CD14-positive monocyte (primary cell): Measurements from ENCODE around the gene PIEZO1. TPM values are rescaled to one million over a fixed set of nuclear protein-coding genes. Genes with fewer than 3 reads are reported as not detected.

ENCODE experiments used
- DNase-seq, 3 donors: peaks; one replicate each; pipeline ENCODE4 v3.0.0-alpha.2; 2011 to 2022
- H2AFZ ChIP-seq: 2 replicates; pipeline ENCODE4 v1.6.0; 2012; ENCODE audit warnings: mild to moderate bottlenecking, low read depth, low read length, inconsistent platforms; ENCODE audit not compliant: insufficient read depth, poor library complexity, severe bottlenecking
- H3K27ac ChIP-seq, 2 donors: 1 replicate in 1 of 2; 2 replicates in 1 of 2; pipeline ENCODE4 v1.5.1; 2012 to 2013; ENCODE audit warnings: low read length in 2 of 2, control low read depth in 1 of 2, inconsistent platforms in 1 of 2, low read depth in 1 of 2, mild to moderate bottlenecking in 1 of 2
- H3K27me3 ChIP-seq, 2 donors: one replicate each; pipeline versions ENCODE4 v1.6.0 to v1.6.1; 2011 to 2013; ENCODE audit warnings: low read length in 2 of 2; ENCODE audit not compliant: control insufficient read depth in 2 of 2, insufficient read depth in 2 of 2
- H3K36me3 ChIP-seq, 2 donors: replicated peaks in 1 of 2; 1 replicate in 1 of 2; 2 replicates in 1 of 2; pipeline versions ENCODE4 v1.5.1 to v1.6.1; 2012 to 2013; ENCODE audit warnings: low read length in 2 of 2, control low read depth in 1 of 2, inconsistent platforms in 1 of 2, mild to moderate bottlenecking in 1 of 2; ENCODE audit not compliant: insufficient read depth in 2 of 2, control insufficient read depth in 1 of 2
- H3K4me1 ChIP-seq, 2 donors: 1 replicate in 1 of 2; 2 replicates in 1 of 2; pipeline versions ENCODE4 v1.5.1 to v1.6.1; 2012 to 2013; ENCODE audit warnings: low read length in 2 of 2, control low read depth in 1 of 2, inconsistent platforms in 1 of 2, mild to moderate bottlenecking in 1 of 2, moderate library complexity in 1 of 2; ENCODE audit not compliant: insufficient read depth in 2 of 2, control insufficient read depth in 1 of 2
- H3K4me2 ChIP-seq: replicated peaks from 2 replicates; pipeline ENCODE3; 2012; ENCODE audit warnings: low read length, moderate library complexity, mild to moderate bottlenecking; ENCODE audit not compliant: poor library complexity, severe bottlenecking; ENCODE audit errors: extremely low read depth
- H3K4me3 ChIP-seq, 3 experiments: fragments of 200-600 bp in 1 of 3; sonication (generic) in 1 of 3; replicated peaks in 1 of 3; 1 replicate in 2 of 3; 2 replicates in 1 of 3; pipeline ENCODE4 v1.5.1; 2011 to 2013; ENCODE audit warnings: low read length in 3 of 3, mild to moderate bottlenecking in 3 of 3, control low read depth in 2 of 3, low read depth in 2 of 3, inconsistent platforms in 1 of 3, moderate library complexity in 1 of 3
- H3K79me2 ChIP-seq: 2 replicates; pipeline ENCODE4 v1.6.0; 2012; ENCODE audit warnings: mild to moderate bottlenecking, control low read depth, inconsistent platforms, low read length, moderate library complexity; ENCODE audit not compliant: insufficient read depth
- H3K9ac ChIP-seq: 2 replicates; pipeline ENCODE4 v1.6.0; 2017; ENCODE audit warnings: low read length, mild to moderate bottlenecking; ENCODE audit not compliant: insufficient read depth, poor library complexity, severe bottlenecking
- H3K9me3 ChIP-seq, 2 donors: replicated peaks in 1 of 2; 1 replicate in 1 of 2; 2 replicates in 1 of 2; pipeline versions ENCODE4 v1.5.1 to v1.6.1; 2012 to 2013; ENCODE audit warnings: low read length in 2 of 2, control low read depth in 1 of 2; ENCODE audit not compliant: control insufficient read depth in 1 of 2, insufficient read depth in 1 of 2
- H4K20me1 ChIP-seq: 2 replicates; pipeline ENCODE4 v1.6.0; 2012; ENCODE audit warnings: mild to moderate bottlenecking, low read length, control low read depth, moderate library complexity; ENCODE audit not compliant: insufficient read depth
- H3K27ac Mint-ChIP-seq, 7 donors: one replicate each; pipeline ENCODE4 v1.8.0; 2020; ENCODE audit warnings: mild to moderate bottlenecking in 7 of 7, mixed read lengths in 7 of 7, moderate library complexity in 6 of 7, inconsistent platforms in 2 of 7
- H3K27me3 Mint-ChIP-seq, 3 donors: one replicate each; pipeline ENCODE4 v1.8.0; 2021 to 2022; ENCODE audit warnings: low read depth in 3 of 3, mild to moderate bottlenecking in 3 of 3, mixed read lengths in 3 of 3, moderate library complexity in 3 of 3, inconsistent platforms in 1 of 3
- H3K36me3 Mint-ChIP-seq, 2 donors: one replicate each; pipeline ENCODE4 v1.8.0; 2020; ENCODE audit warnings: mixed read lengths in 2 of 2, inconsistent platforms in 1 of 2, mild to moderate bottlenecking in 1 of 2
- H3K4me1 Mint-ChIP-seq: one replicate; pipeline ENCODE4 v1.8.0; 2020; ENCODE audit warnings: mild to moderate bottlenecking, mixed read lengths
- H3K4me3 Mint-ChIP-seq, 2 donors: one replicate each; pipeline ENCODE4 v1.8.0; 2020; ENCODE audit warnings: mild to moderate bottlenecking in 2 of 2, mixed read lengths in 2 of 2, moderate library complexity in 1 of 2
- H3K9me3 Mint-ChIP-seq, 7 donors: one replicate each; pipeline ENCODE4 v1.8.0; 2020 to 2022; ENCODE audit warnings: mixed read lengths in 7 of 7, mild to moderate bottlenecking in 6 of 7, moderate library complexity in 6 of 7, inconsistent platforms in 2 of 7
- WGBS: methylation state at CpG from one replicate; pipeline ENCODE4 v1.1.5; 2013; ENCODE audit warnings: missing lambda C conversion rate; ENCODE audit not compliant: insufficient coverage; 5-methylcytosine and 5-hydroxymethylcytosine counted together
- intact Hi-C, 2 donors: fragments of 100-400 bp; cut with micrococcal nuclease; formaldehyde crosslinking; loops; one replicate each; pipeline versions ENCODE4 v1.15.0 to v1.15.1; 2023
- polyA plus RNA-seq, 3 donors: library from polyadenylated mRNA; depleted of rRNA in 1 of 3; unstranded in 2 of 3; stranded (reverse) in 1 of 3; fragments of 300-500 nt in 2 of 3; fragments of >200 nt in 1 of 3; fragmentation: Illumina TruSeq in 2 of 3; gene quantifications; 1 replicate in 2 of 3; 2 replicates in 1 of 3; pipeline ENCODE4 v1.2.3, GENCODE V29; 2012 to 2021
- TF ChIP-seq, protein P1 (sequence below): fragments of 200-600 bp; IDR thresholded peaks from one replicate; pipeline ENCODE4 v1.8.0; 2022; ENCODE audit warnings: antibody characterized with exemption, mild to moderate bottlenecking

Gene PIEZO1
- polyA plus RNA-seq, 3 donors = 10.2 to 405 (median 15.0) TPM

DNA sequence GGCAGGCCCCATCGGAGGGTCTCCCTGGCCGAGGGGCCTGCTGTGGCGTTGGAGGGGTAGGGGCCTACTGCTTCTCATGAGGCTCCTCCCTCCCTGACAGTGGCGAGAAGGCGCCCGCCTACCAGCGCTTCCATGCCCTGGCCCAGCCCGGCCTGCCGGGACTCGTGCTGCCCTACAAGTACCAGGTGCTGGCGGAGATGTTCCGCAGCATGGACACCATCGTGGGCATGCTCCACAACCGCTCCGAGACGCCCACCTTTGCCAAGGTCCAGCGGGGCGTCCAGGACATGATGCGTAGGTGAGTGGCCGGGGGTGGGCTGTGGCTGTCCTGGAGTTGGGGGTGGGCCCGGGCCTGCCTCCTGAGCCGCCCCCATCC is 20.3 kb upstream of the PIEZO1 start:
- Histone ChIP-seq H3K9ac (no peak overlapping the region), H3K4me2 (no peak overlapping the region), H3K27ac (no peak overlapping the region), H2AFZ (no peak overlapping the region), H3K79me2 (peaks cover 76% of the 10 kb centered on the region), H4K20me1 (peaks cover 30% of the 10 kb centered on the region), H3K4me1 (peaks cover 42 to 56% of the 10 kb centered on the region in 2 donors), H3K36me3 (peaks cover 14 to 25% of the 10 kb centered on the region in 2 donors), H3K4me3 (no peak overlapping the region), H3K9me3 (no peaks in the 10 kb centered on the region), H3K27me3 (no peaks in the 10 kb centered on the region)
- WGBS = 94% methylated on average over 18 of the region's 22 CpGs
- peaks cover 33% of the 10 kb centered on the region for H3K4me1 Mint-ChIP-seq
- H3K9me3 Mint-ChIP-seq = peaks cover 0 to 5% (median 0%) of the 10 kb centered on the region in 7 donors
- intact Hi-C loops = no loop called here
- TF ChIP-seq, protein P1, sequence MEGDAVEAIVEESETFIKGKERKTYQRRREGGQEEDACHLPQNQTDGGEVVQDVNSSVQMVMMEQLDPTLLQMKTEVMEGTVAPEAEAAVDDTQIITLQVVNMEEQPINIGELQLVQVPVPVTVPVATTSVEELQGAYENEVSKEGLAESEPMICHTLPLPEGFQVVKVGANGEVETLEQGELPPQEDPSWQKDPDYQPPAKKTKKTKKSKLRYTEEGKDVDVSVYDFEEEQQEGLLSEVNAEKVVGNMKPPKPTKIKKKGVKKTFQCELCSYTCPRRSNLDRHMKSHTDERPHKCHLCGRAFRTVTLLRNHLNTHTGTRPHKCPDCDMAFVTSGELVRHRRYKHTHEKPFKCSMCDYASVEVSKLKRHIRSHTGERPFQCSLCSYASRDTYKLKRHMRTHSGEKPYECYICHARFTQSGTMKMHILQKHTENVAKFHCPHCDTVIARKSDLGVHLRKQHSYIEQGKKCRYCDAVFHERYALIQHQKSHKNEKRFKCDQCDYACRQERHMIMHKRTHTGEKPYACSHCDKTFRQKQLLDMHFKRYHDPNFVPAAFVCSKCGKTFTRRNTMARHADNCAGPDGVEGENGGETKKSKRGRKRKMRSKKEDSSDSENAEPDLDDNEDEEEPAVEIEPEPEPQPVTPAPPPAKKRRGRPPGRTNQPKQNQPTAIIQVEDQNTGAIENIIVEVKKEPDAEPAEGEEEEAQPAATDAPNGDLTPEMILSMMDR = no peak
- no peak overlapping the region for H3K27ac Mint-ChIP-seq
- peaks cover 0 to 2% (median 0%) of the 10 kb centered on the region in 3 donors for H3K27me3 Mint-ChIP-seq
- DNase-seq = no peak
- peaks cover 20 to 30% of the 10 kb centered on the region in 2 donors for H3K36me3 Mint-ChIP-seq
- H3K4me3 Mint-ChIP-seq = no peak overlapping the region

DNA sequence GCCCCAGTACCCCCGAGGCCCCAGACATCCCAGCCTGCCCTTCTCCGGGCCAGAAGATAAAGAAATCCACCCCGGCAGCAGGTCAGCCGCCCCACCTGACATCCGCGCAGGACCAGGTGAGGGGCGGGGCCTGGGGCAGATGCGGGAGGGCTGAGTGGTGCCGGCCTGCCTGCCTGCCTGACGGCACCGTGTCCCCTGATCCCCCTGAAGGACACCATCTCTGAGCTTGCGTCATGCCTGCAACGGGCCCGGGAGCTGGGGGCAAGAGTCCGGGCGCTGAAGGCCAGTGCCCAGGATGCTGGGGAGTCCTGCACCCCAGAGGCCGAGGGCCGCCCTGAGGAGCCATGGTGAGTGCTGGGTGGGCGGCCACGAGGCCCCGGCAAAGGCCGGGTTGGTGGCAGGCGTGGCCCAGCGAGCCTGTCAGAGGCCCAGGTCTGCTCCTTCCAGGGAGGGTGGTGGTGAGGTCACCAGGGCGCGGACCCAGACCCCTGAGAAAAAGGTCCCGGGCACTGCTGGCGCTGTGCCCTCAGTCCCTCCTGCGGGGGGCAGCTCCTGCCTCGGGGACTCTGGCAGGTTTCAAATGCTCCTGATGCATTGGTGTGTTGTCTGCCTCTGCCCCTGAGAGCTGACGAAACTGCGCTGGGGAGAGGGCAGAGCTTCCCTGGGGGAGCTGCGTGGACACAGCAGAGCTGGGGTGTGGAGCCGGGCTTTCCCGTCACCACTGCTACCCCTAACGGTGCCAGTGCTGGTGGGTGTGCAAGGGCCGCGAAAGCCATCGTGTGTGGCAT is 19.7 kb upstream of the PIEZO1 start:
- Mint-ChIP-seq H3K27me3 (no peaks in the 10 kb centered on the region), H3K4me1 (peaks cover 33% of the 10 kb centered on the region), H3K4me3 (peak overlapping the region in 1 of 2 donors; percentile 30), H3K27ac (no peak overlapping the region), H3K36me3 (peaks cover 17 to 28% of the 10 kb centered on the region in 2 donors), H3K9me3 (peaks cover 0 to 5% (median 0%) of the 10 kb centered on the region in 7 donors)
- no peak for DNase-seq
- no peaks in the 10 kb centered on the region for H3K27me3 ChIP-seq
- peaks cover 24% of the 10 kb centered on the region for H4K20me1 ChIP-seq
- intact Hi-C loops = no loop called here
- peaks cover 73% of the 10 kb centered on the region for H3K79me2 ChIP-seq
- no peak overlapping the region for H2AFZ ChIP-seq
- WGBS = 41% methylated on average over 39 of the region's 39 CpGs
- H3K4me3 ChIP-seq = peak overlapping the region in 1 of 3 experiments; percentile 76
- peaks cover 14 to 24% of the 10 kb centered on the region in 2 donors for H3K36me3 ChIP-seq
- TF ChIP-seq, protein P1 = no peak
- H3K9ac ChIP-seq = no peak overlapping the region
- peak overlapping the region; percentile 79 for H3K4me2 ChIP-seq
- H3K4me1 ChIP-seq = peaks cover 42 to 56% of the 10 kb centered on the region in 2 donors
- H3K27ac ChIP-seq = no peak overlapping the region
- H3K9me3 ChIP-seq = no peaks in the 10 kb centered on the region
